NCI-H2227 treated with DMSO at 0.1 percent for 48 hours (cell line): ENCODE measurements around the gene DOCK9.
"Not testable (repeated sequence)": the region's sequence is repeated elsewhere in the genome, so short reads cannot be mapped to it uniquely, and the experiment has no call there.

ENCODE experiments used
- DNase-seq: peaks from one replicate; lab custom pipeline; 2025; lab: John Stamatoyannopoulos, UW

DOCK9 gene

GRCh38 chr13:98773921-98774320 is 203.9 kb downstream of the DOCK9 start:
- DNase-seq = no peak

- no peak for DNase-seq
Observed at GRCh38 chr13:98772794-98773452, 204.9 kb downstream of the DOCK9 start.

- no peak for DNase-seq
Observed at GRCh38 chr13:98771838-98772611, 205.8 kb downstream of the DOCK9 start.

GRCh38 chr13:98769736-98770135 is 208.1 kb downstream of the DOCK9 start:
- DNase-seq = no peak

GRCh38 chr13:98768522-98768921 is 209.3 kb downstream of the DOCK9 start:
- DNase-seq = no peak

GRCh38 chr13:98766697-98767096 is 211.2 kb downstream of the DOCK9 start:
- DNase-seq = no peak

- DNase-seq = no peak
Observed at GRCh38 chr13:98765996-98766519, 211.8 kb downstream of the DOCK9 start.

- DNase-seq = no peak
Observed at GRCh38 chr13:98761986-98762616, 215.8 kb downstream of the DOCK9 start.

GRCh38 chr13:98761126-98761985 is 216.5 kb downstream of the DOCK9 start:
- DNase-seq = no peak

GRCh38 chr13:98755729-98756128 is 222.1 kb downstream of the DOCK9 start:
- no peak for DNase-seq

GRCh38 chr13:98755116-98755515 is 222.7 kb downstream of the DOCK9 start:
- no peak for DNase-seq

- not testable (repeated sequence) for DNase-seq
Observed at GRCh38 chr13:98754468-98754867, 223.4 kb downstream of the DOCK9 start.

- DNase-seq = no peak
Observed at GRCh38 chr13:98752467-98753290, 225.2 kb downstream of the DOCK9 start, which contains the start of gene SLC15A1. Gene SLC15A1, minus strand, starts transcription at chr13:98752672. Its CDS starts 74 bp downstream, at chr13:98752598.

GRCh38 chr13:98751861-98752466 is 225.9 kb downstream of the DOCK9 start:
- DNase-seq = no peak

- no peak for DNase-seq
Observed at GRCh38 chr13:98751367-98751782, 226.5 kb downstream of the DOCK9 start.

GRCh38 chr13:98749501-98749900 is 228.4 kb downstream of the DOCK9 start:
- no peak for DNase-seq

GRCh38 chr13:98746968-98747367 is 230.9 kb downstream of the DOCK9 start:
- no peak for DNase-seq
